MM.1S (cell line): ENCODE data around the gene LAMA3.

ENCODE experiments used
- DNase-seq: peaks from one replicate; pipeline ENCODE4 v3.0.0-alpha.2; 2015
- H2AFZ ChIP-seq: fragments of 300-600 bp; sonication (generic); 2 replicates; pipeline ENCODE4 v1.6.0; 2016; ENCODE audit warnings: antibody characterized with exemption, low read length
- H3F3A ChIP-seq: fragments of 300-600 bp; sonication (generic); 2 replicates; pipeline ENCODE4 v1.6.1; 2016; ENCODE audit warnings: mild to moderate bottlenecking, antibody characterized with exemption, low read length, moderate library complexity, mixed read lengths; ENCODE audit not compliant: insufficient read depth
- H3K27ac ChIP-seq: fragments of 300-600 bp; sonication (generic); 2 replicates; pipeline ENCODE4 v1.5.1; 2016; ENCODE audit warnings: mild to moderate bottlenecking, low read length
- H3K27me3 ChIP-seq: fragments of 300-600 bp; sonication (generic); replicated peaks from 2 replicates; pipeline ENCODE4 v1.6.0; 2016; ENCODE audit warnings: low read length; ENCODE audit not compliant: insufficient read depth
- H3K36me3 ChIP-seq: fragments of 300-600 bp; sonication (generic); replicated peaks from 2 replicates; pipeline ENCODE4 v1.6.1; 2016; ENCODE audit warnings: mild to moderate bottlenecking, low read length, mixed read lengths; ENCODE audit not compliant: insufficient read depth
- H3K4me1 ChIP-seq: fragments of 300-600 bp; sonication (generic); 2 replicates; pipeline ENCODE4 v1.6.1; 2016; ENCODE audit warnings: low read length, mixed read lengths
- H3K4me2 ChIP-seq: fragments of 300-600 bp; sonication (generic); 2 replicates; pipeline ENCODE4 v1.6.0; 2016; ENCODE audit warnings: low read depth, low read length
- H3K4me3 ChIP-seq: fragments of 300-600 bp; sonication (generic); 2 replicates; pipeline ENCODE4 v1.5.1; 2016; ENCODE audit warnings: low read length, mixed read lengths
- H3K79me2 ChIP-seq: fragments of 300-600 bp; sonication (generic); 2 replicates; pipeline ENCODE4 v1.6.1; 2016; ENCODE audit warnings: mixed run types, low read length, mixed read lengths
- H3K9ac ChIP-seq: fragments of 300-600 bp; sonication (generic); 2 replicates; pipeline ENCODE4 v1.6.1; 2016; ENCODE audit warnings: low read length, mixed read lengths
- H3K9me2 ChIP-seq: fragments of 300-600 bp; sonication (generic); replicated peaks from 2 replicates; pipeline ENCODE4 v1.6.1; 2016; ENCODE audit warnings: mild to moderate bottlenecking, low read length, mixed read lengths; ENCODE audit not compliant: insufficient read depth
- H3K9me3 ChIP-seq: fragments of 300-600 bp; sonication (generic); replicated peaks from 2 replicates; pipeline ENCODE4 v1.6.1; 2016; ENCODE audit warnings: mild to moderate bottlenecking, low read length, mixed read lengths; ENCODE audit not compliant: insufficient read depth
- H4K20me1 ChIP-seq: fragments of 300-600 bp; sonication (generic); 2 replicates; pipeline ENCODE4 v1.6.1; 2016; ENCODE audit warnings: mild to moderate bottlenecking, low read length, moderate library complexity, mixed read lengths; ENCODE audit not compliant: insufficient read depth
- CTCF ChIP-seq: fragments of 300-600 bp; sonication (generic); IDR thresholded peaks from 2 replicates; pipeline ENCODE4 v1.5.1; 2016; ENCODE audit warnings: antibody characterized with exemption, low read length, mixed read lengths
- EZH2 ChIP-seq: fragments of 300-600 bp; sonication (generic); optimal IDR thresholded peaks from 2 replicates; pipeline ENCODE3; 2017; ENCODE audit warnings: low read depth, mild to moderate bottlenecking, antibody characterized with exemption, low read length, mixed read lengths
- EZH2phosphoT487 ChIP-seq: fragments of 300-600 bp; sonication (generic); IDR thresholded peaks from 2 replicates; pipeline ENCODE4 v1.6.1; 2018; ENCODE audit warnings: antibody characterized with exemption, low read length

Gene LAMA3

GRCh38 chr18:23746851-23747250 is 57.6 kb downstream of the LAMA3 start:
- Histone ChIP-seq H3K36me3 (no peaks in the 10 kb centered on the region), H3K9ac (no peak overlapping the region), H3K27ac (no peak overlapping the region), H2AFZ (no peak overlapping the region), H3F3A (no peaks in the 10 kb centered on the region), H3K9me2 (no peaks in the 10 kb centered on the region), H3K9me3 (no peaks in the 10 kb centered on the region), H3K27me3 (no peaks in the 10 kb centered on the region), H3K4me2 (no peak overlapping the region), H4K20me1 (no peaks in the 10 kb centered on the region), H3K4me1 (no peaks in the 10 kb centered on the region), H3K79me2 (no peaks in the 10 kb centered on the region), H3K4me3 (no peak overlapping the region)
- DNase-seq = no peak
- TF ChIP-seq EZH2phosphoT487 (no peak), EZH2 (no peak), CTCF (no peak)

- Histone ChIP-seq H2AFZ (no peak overlapping the region), H3K9ac (no peak overlapping the region), H3K4me2 (no peak overlapping the region), H3K9me3 (no peaks in the 10 kb centered on the region), H3K79me2 (no peaks in the 10 kb centered on the region), H3K36me3 (no peaks in the 10 kb centered on the region), H3K27ac (no peak overlapping the region), H3K9me2 (no peaks in the 10 kb centered on the region), H4K20me1 (no peaks in the 10 kb centered on the region), H3K4me1 (no peaks in the 10 kb centered on the region), H3F3A (no peaks in the 10 kb centered on the region), H3K4me3 (no peak overlapping the region), H3K27me3 (no peaks in the 10 kb centered on the region)
- no peak for TF ChIP-seq EZH2
- no peak for DNase-seq
These were observed 63.1 kb downstream of the LAMA3 start for GRCh38 chr18:23752363-23752762.

GRCh38 chr18:23752796-23753195 is 63.5 kb downstream of the LAMA3 start:
- Histone ChIP-seq H3K36me3 (no peaks in the 10 kb centered on the region), H3F3A (no peaks in the 10 kb centered on the region)
- DNase-seq = no peak

More at GRCh38 chr18:23752796-23753195, 63.5 kb downstream of the LAMA3 start:
- Histone ChIP-seq H3K4me1 (no peaks in the 10 kb centered on the region), H3K27me3 (no peaks in the 10 kb centered on the region), H3K4me3 (no peak overlapping the region), H3K4me2 (no peak overlapping the region), H3K9me3 (no peaks in the 10 kb centered on the region), H3K79me2 (no peaks in the 10 kb centered on the region), H2AFZ (no peak overlapping the region), H3K9me2 (no peaks in the 10 kb centered on the region), H3K9ac (no peak overlapping the region), H4K20me1 (no peaks in the 10 kb centered on the region), H3K27ac (no peak overlapping the region)
- TF ChIP-seq EZH2phosphoT487 (no peak), CTCF (no peak), EZH2 (no peak)
